Upper lobe of right lung (tissue), 1 donor: ENCODE measurements around the gene TBC1D1. TPM values are rescaled to one million over a fixed set of nuclear protein-coding genes. Genes with fewer than 3 reads are reported as not detected.

Source experiments
- ATAC-seq: fragments of 200-7000 bp; cut with Tn5 transposase; one replicate; pipeline ENCODE4 v1.9.1; 2020; ENCODE audit warnings: mild to moderate bottlenecking, moderate library complexity
- DNase-seq: peaks from one replicate; pipeline ENCODE4 v3.0.0-alpha.2; 2020
- H3K27ac ChIP-seq: fragments of 200-600 bp; one replicate; pipeline ENCODE4 v1.8.0; 2022
- H3K27me3 ChIP-seq: fragments of 200-600 bp; one replicate; pipeline ENCODE4 v1.8.0; 2022; ENCODE audit warnings: mild to moderate bottlenecking
- H3K36me3 ChIP-seq: fragments of 200-600 bp; one replicate; pipeline ENCODE4 v1.8.0; 2022
- H3K4me1 ChIP-seq: fragments of 200-600 bp; one replicate; pipeline ENCODE4 v1.8.0; 2022
- H3K4me3 ChIP-seq: fragments of 200-600 bp; one replicate; pipeline ENCODE4 v1.8.0; 2022; ENCODE audit warnings: mild to moderate bottlenecking
- H3K9me3 ChIP-seq: fragments of 200-600 bp; one replicate; pipeline ENCODE4 v1.8.0; 2022
- intact Hi-C: fragments of 100-400 bp; cut with DNase I; formaldehyde crosslinking; loops from one replicate; pipeline ENCODE4 v1.11.0; 2022
- total RNA-seq: library from RNA; stranded (reverse); fragmentation: NEBNext Ultra II Directional; extraction: Animal tissue kit (Norgen Biotek cat#: 25700); gene quantifications from one replicate; pipeline ENCODE4 v1.2.1, GENCODE V29; 2021
- TF ChIP-seq, protein P1 (sequence below): fragments of 200-600 bp; IDR thresholded peaks from one replicate; pipeline ENCODE4 v1.8.0; 2022; ENCODE audit warnings: antibody characterized with exemption
- donor health status: DM: no; HTN: yes; CAD: no; lungs with severe emphysema.

Gene TBC1D1
- total RNA-seq, 1 donor from 2014 or later: 61.9 TPM

DNA sequence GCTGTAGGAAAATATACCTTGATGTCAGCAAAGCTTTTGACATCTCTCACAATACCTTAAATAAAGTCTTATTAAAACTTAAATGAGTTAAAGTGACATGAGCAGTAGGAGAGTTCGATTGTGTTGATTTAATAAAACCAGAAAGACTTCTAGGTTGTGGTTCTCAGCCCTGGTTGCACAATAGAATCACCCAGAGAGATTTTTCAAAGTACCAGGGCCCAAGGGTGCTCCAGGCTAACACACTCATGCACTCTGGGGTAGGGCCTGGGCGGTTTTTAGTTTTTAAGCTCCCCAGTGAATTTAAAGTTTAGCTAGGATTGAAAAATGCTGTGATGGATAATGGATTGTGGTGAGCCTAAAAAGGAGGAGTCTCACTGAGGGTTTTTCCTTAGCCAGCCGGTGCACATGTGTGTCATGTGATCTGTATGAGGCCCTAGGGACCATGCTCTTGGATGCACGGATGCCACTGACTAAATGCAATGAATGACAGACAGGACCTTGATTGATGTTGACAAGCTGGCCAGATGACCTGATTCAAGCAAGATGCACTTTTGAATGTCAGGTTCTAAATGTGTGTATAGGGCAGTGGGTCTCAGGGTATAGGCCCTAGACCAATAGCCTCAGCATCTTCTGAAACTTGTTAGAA lies 254.3 kb downstream of the TBC1D1 start:
- ATAC-seq: peak; percentile 72
- no peaks in the 10 kb centered on the region for H3K9me3 ChIP-seq

DNA sequence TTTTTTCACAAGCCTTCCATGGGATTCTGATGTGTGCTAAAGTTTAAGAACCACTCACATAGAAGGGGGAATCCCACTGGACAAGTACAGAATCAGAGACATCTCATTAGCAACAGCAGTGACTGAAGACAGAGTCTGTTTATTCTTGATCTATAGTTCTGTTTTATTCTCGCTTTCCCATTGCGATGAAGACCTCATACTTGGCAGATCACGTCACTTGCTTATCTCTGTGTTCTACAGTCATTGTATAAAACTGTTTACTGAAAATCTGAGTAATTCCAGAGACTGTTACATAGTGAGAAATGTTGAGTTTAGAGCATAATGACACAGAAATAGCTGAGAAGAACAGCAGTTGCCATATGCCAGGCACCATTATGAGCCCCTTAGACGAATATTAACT lies 254.9 kb downstream of the TBC1D1 start:
- H3K27me3 ChIP-seq: no peaks in the 10 kb centered on the region
- H3K36me3 ChIP-seq: no peaks in the 10 kb centered on the region
- H3K27ac ChIP-seq: no peak overlapping the region
- intact Hi-C loops: no loop called here
- H3K9me3 ChIP-seq: no peaks in the 10 kb centered on the region
- peaks cover 8% of the 10 kb centered on the region for H3K4me1 ChIP-seq
- no peak overlapping the region for H3K4me3 ChIP-seq
- no peak for DNase-seq
- TF ChIP-seq, protein P1, sequence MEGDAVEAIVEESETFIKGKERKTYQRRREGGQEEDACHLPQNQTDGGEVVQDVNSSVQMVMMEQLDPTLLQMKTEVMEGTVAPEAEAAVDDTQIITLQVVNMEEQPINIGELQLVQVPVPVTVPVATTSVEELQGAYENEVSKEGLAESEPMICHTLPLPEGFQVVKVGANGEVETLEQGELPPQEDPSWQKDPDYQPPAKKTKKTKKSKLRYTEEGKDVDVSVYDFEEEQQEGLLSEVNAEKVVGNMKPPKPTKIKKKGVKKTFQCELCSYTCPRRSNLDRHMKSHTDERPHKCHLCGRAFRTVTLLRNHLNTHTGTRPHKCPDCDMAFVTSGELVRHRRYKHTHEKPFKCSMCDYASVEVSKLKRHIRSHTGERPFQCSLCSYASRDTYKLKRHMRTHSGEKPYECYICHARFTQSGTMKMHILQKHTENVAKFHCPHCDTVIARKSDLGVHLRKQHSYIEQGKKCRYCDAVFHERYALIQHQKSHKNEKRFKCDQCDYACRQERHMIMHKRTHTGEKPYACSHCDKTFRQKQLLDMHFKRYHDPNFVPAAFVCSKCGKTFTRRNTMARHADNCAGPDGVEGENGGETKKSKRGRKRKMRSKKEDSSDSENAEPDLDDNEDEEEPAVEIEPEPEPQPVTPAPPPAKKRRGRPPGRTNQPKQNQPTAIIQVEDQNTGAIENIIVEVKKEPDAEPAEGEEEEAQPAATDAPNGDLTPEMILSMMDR: no peak
- ATAC-seq: no peak

More for the DNA sequence above, 254.3 kb downstream of the TBC1D1 start:
- H3K27me3 ChIP-seq: no peaks in the 10 kb centered on the region
- no peak overlapping the region for H3K4me3 ChIP-seq
- H3K4me1 ChIP-seq: peaks cover 3% of the 10 kb centered on the region
- TF ChIP-seq, protein P1: no peak
- peaks cover 2% of the 10 kb centered on the region for H3K36me3 ChIP-seq
- intact Hi-C loops: no loop called here
- no peak for DNase-seq
- no peak overlapping the region for H3K27ac ChIP-seq

DNA sequence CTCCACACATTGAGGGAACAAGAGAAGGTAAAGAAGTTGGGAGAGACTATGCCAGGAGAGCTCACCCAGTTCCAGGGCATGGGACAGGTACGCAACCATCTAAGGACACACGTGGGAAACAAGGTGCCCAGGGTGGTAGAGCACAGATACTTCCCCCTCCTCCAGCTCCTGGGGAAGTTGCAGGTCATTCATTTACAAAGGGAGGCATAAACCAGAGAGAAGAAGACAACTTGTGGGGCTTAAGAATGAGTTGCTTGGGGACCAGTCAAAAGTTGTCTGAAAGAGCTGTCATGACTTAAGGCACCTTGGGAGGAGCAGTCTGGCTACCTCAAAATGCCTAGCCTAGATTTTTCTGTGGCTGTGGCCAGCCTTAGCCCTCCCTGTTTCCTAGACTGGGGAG lies 255.5 kb downstream of the TBC1D1 start:
- H3K27ac ChIP-seq: no peak overlapping the region
- H3K4me1 ChIP-seq: peaks cover 9% of the 10 kb centered on the region
- H3K9me3 ChIP-seq: no peaks in the 10 kb centered on the region
- DNase-seq: no peak
- ATAC-seq: no peak
- TF ChIP-seq, protein P1: no peak
- intact Hi-C loops: no loop called here
- H3K27me3 ChIP-seq: no peaks in the 10 kb centered on the region
- H3K4me3 ChIP-seq: no peak overlapping the region
- no peaks in the 10 kb centered on the region for H3K36me3 ChIP-seq

DNA sequence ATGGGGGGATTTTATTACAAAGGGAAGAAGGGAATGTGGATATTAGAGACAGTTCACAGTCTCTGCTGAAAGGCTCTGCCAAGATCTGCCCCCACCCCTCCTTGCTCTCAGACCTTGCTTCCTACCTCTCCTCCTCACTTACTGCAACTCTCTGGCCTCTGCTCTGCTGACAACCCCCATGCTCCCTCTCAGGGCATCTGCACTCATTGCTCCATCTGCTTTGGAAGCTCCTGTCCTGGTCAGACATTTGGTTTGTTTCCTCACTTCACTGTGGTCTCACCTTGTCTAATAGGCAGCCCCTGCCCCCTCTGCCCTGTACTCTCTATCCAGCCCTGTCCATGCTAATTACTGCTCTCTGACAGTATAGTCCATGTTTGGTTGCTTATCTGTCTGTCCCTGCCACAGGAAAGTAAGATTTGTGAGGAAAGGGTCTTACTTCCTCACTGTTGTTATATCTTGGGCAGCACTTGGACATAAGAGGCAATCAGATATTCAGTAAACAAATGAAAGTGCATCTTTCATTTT lies 258.6 kb downstream of the TBC1D1 start:
- no peaks in the 10 kb centered on the region for H3K27me3 ChIP-seq
- TF ChIP-seq, protein P1: no peak
- ATAC-seq: peak; percentile 8
- H3K36me3 ChIP-seq: no peaks in the 10 kb centered on the region
- no peak for DNase-seq
- H3K4me3 ChIP-seq: no peak overlapping the region
- peaks cover 12% of the 10 kb centered on the region for H3K4me1 ChIP-seq
- no peaks in the 10 kb centered on the region for H3K9me3 ChIP-seq
- H3K27ac ChIP-seq: no peak overlapping the region
- intact Hi-C loops: no loop called here

DNA sequence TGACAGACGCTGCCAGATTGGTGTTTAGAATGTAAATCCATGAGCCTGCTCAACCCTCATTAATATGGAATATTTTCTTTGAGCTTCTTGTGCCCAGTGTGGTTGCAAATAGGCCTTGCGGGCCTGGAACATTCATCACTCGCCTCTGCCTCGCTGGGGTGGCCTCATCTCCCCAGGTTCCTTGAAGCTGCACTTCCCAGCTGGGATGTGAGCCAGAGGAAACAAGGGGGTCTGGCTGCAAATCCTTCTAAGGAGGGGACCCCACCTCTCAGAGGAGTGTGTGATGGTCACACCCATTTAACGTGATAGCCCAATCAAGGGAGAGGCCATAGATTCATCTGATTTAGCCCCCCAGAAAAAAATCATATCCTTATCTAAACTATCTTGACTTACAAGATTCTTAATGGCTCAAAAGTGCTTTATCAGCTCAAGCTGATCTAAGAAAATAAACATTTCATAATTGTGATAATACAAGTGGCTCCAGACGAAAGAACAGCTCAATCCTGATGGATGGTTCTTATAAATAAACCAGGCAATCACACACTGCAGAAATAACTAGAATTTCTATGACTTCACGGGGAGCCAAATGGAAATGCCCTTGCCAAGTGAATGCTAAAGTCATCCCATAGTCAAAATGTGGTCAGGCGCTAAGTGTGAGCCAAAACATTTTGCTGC lies 259.2 kb downstream of the TBC1D1 start:
- no peak for DNase-seq
- Histone ChIP-seq H3K27me3 (no peaks in the 10 kb centered on the region), H3K27ac (no peak overlapping the region), H3K4me3 (no peak overlapping the region), H3K36me3 (no peaks in the 10 kb centered on the region), H3K4me1 (peaks cover 18% of the 10 kb centered on the region), H3K9me3 (no peaks in the 10 kb centered on the region)
- intact Hi-C loops: no loop called here
- ATAC-seq: no peak
- TF ChIP-seq, protein P1: no peak
